ENCODE results near the gene SUMO4.

GRCh38 chr6:149363154-149363553 lies 36.9 kb upstream of the SUMO4 start:
- TF ChIP-seq CTCF (IDR thresholded peaks at IDR 0.05) (no peak), POLR2AphosphoS5 (IDR thresholded peaks at IDR 0.05) (no peak)
